COLO829 (cell line): ENCODE data around the gene SMAGP.

Experiments used
- DNase-seq: peaks from one replicate; pipeline ENCODE4 v3.0.0; 2012; ENCODE audit warnings: low spot score

Gene SMAGP

GRCh38 chr12:51195841-51196240, 74.4 kb downstream of the SMAGP start:
- DNase-seq, result no peak
